Embryonic facial prominence (tissue), 1 donor: ENCODE measurements around the gene KRTAP10-12.

Source experiments
- DNase-seq: peaks from one replicate; pipeline ENCODE4 v3.0.0-alpha.2; 2016; ENCODE audit errors: extremely low spot score

KRTAP10-12 gene

DNA sequence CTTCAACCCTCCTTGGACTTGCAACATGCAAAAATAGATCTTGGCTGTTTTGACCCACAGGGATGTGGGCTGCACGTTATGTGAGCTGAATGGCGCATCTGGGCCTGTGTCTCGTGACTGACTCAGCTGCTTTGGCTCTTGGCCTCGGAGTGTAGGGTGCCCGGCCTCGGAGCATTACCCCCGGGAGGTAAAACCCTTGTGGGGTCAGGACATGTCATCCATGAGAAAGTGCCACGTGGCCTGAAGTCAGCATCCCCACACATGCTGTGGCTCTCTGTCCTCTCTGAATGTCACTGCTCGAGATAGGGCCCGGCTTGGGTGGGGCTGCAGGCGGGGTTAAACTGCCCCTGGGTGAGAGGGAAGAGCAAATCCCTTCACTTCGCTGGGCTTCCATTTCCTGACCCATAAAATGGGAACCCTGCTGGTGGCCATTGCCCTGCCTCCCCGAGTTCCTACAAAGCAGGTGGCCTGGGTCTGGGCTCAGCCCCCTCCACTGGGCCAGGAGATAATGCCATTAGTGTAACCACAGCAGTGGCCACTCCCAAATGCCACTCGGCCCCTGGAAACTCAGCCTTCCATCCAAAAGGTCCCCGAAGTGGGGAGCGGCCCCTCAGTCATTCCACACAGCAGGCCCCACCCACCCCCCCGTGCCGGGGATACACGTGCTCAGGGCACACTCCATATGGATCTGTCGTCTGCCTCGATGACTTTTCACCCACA, 37.2 kb downstream of the KRTAP10-12 start:
- no peak for DNase-seq

DNA sequence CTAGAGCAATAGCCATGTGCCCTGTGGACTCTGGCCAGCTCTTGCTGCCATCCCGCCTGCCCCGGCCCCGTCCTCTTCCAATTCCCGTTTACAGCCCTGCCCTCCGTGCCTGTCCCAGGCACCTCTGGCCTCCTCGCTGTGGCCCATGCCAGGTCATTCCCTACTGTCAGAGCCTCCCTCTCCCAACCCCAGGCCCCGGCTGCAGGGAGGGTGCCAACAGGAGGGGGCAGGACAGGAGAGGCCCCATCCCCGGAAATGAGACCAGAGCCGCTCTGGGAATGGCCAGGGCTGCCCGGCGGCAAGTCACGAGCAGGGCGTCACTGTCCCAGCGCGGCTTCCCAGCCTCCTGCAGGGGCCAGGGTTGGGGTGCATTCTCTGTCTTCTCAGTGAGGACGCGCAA, 37.9 kb downstream of the KRTAP10-12 start:
- no peak for DNase-seq

DNA sequence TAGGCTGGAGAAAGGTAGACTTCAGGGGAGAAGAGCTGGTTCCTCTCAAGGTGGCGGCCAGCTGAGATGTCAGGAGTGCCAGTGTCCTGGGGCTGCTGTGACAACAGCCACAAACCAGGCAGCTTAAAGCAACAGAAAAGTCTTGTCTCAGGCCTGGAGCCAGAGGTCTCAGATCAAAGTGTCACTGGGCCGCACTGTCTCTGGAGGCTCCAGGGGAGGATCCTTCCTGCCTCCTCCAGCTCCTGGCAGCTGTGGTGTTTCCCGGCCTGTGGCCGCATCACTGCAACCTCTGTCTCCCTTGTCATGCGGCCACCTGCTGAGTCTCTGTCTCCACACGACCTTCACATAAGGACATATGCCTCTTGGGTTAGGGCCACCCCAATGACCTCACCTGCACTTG, 38.8 kb downstream of the KRTAP10-12 start:
- DNase-seq, result no peak

DNA sequence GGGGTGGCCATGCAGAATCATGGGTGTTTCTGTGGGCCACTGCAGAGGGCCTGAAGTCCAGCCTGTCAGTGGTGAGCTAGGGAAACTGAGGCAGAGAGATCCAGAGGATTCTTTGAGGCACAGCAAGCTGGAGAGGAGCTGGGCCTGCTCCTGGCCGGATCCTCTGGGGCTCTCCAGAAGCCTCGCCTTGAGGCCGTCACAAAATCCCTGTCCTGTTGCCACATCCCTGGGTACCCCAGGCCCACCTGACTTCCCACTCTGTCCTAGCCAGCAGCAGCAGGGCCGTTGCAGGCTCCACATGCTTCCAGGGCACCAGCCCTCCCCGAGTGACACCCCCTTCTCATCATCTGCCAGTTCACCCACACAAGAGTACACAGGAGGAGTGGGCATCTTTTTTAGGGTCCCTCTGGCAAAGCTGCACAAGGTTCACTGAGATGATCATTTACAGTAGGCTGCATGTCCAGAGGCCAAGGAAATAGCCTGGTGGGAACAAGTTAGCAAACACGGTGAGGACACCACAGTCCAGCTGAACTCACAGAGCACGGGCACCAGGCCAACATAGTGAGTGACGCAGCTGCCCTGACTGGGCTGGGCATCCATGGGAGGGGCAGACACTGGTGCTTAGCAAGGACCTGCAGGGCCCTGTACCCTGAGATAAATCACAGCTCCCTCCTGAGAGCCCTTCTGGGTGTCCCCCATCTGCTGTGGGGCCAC, 39.5 kb downstream of the KRTAP10-12 start:
- no peak for DNase-seq

DNA sequence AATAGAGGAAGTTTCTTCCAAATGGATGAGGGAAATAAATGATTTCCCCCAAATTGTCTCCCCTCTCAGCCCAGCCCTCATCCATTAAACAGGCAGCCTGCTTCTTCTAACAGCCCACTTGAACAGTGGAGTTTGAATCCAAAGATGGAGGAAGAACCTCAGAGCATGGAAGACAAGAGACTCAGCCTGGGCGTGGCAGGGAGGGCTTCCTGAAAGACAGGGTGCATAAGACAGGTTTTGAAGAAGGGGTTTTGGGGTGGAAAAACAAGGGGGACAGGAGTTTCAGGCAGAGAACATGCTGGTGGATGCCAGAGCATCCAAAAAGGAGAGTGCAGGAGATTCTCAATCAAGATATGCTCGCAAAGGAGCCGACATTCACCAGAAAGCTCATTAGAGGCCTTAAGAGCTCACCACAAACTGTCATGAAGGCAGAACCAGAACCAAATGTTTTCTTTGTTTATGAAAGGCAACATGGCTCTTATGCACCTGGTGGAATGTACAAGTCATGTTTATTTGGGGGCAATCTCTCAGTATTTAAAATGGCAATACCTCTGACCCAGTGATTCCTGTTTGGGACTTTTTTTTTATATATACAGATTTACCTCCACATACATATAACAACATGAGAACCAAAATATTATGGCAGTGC, 40.9 kb downstream of the KRTAP10-12 start:
- DNase-seq, result no peak

GRCh38 chr21:44738621-44739020, 41.6 kb downstream of the KRTAP10-12 start:
- DNase-seq, result no peak

- no peak for DNase-seq
Measured at GRCh38 chr21:44739316-44739715, 42.3 kb downstream of the KRTAP10-12 start.

GRCh38 chr21:44740742-44741141, 43.8 kb downstream of the KRTAP10-12 start:
- no peak for DNase-seq

DNA sequence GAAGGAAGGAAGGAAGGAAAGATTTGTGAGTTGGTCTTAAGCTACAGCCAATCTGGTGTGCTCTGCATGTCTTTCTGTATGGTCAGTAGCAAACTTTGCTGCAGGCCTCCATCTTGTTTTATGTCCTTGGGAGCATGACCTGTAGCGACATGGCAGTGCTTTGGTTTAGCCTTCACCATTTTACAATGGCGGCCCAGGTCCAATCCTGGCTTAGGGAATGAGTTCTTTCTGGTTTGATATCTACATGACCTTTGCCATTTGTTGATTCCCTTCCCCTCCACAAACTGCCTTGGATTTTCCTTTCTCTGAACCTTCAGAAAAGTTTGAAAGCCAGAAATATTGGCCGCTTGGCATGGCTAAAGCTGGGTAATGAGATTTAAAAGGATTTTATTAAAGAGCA, 44.9 kb downstream of the KRTAP10-12 start:
- no peak for DNase-seq

GRCh38 chr21:44742418-44743153, 45.6 kb downstream of the KRTAP10-12 start:
- DNase-seq, result no peak
